Loucy (cell line): ENCODE results near the gene GRK1.

ENCODE experiments used
- H2AFZ ChIP-seq: fragments of 200-600 bp; sonication (generic); 2 replicates; pipeline ENCODE4 v1.6.0; 2016; ENCODE audit warnings: antibody characterized with exemption, mild to moderate bottlenecking, low read length, moderate library complexity
- H3F3A ChIP-seq: fragments of 200-600 bp; 2 replicates; pipeline ENCODE4 v1.6.0; 2016; ENCODE audit warnings: antibody characterized with exemption, low read depth, mild to moderate bottlenecking
- H3K27me3 ChIP-seq: fragments of 200-600 bp; sonication (generic); 2 replicates; pipeline ENCODE4 v1.6.1; 2014; ENCODE audit warnings: low read length, mild to moderate bottlenecking; ENCODE audit not compliant: insufficient read depth, poor library complexity, severe bottlenecking
- H3K36me3 ChIP-seq: fragments of 200-600 bp; sonication (generic); 2 replicates; pipeline ENCODE4 v1.6.1; 2016; ENCODE audit warnings: low read length; ENCODE audit not compliant: insufficient read depth
- H3K4me1 ChIP-seq: fragments of 200-600 bp; sonication (generic); 2 replicates; pipeline ENCODE4 v1.5.1; 2014; ENCODE audit warnings: low read length, mild to moderate bottlenecking; ENCODE audit not compliant: insufficient read depth, poor library complexity, severe bottlenecking
- H3K4me2 ChIP-seq: fragments of 200-600 bp; sonication (generic); 2 replicates; pipeline ENCODE4 v1.6.0; 2014; ENCODE audit warnings: antibody characterized with exemption, low read length, low read depth, mild to moderate bottlenecking; ENCODE audit not compliant: poor library complexity, severe bottlenecking
- H3K4me3 ChIP-seq: fragments of 200-600 bp; sonication (generic); 2 replicates; pipeline ENCODE4 v1.5.1; 2014; ENCODE audit warnings: low read length, mild to moderate bottlenecking, mixed read lengths; ENCODE audit not compliant: poor library complexity, severe bottlenecking
- H3K79me2 ChIP-seq: fragments of 200-600 bp; sonication (generic); 2 replicates; pipeline ENCODE4 v1.6.1; 2014; ENCODE audit warnings: low read length; ENCODE audit not compliant: insufficient read depth
- H3K9ac ChIP-seq: fragments of 200-600 bp; sonication (generic); 2 replicates; pipeline ENCODE4 v1.6.0; 2014; ENCODE audit warnings: mild to moderate bottlenecking, low read depth, low read length, moderate library complexity; ENCODE audit not compliant: poor library complexity, severe bottlenecking
- H3K9me2 ChIP-seq: fragments of 200-600 bp; sonication (generic); replicated peaks from 2 replicates; pipeline ENCODE4 v1.6.1; 2016; ENCODE audit warnings: low read depth, low read length, mixed read lengths
- H3K9me3 ChIP-seq: fragments of 200-600 bp; sonication (generic); 2 replicates; pipeline ENCODE4 v1.6.1; 2014; ENCODE audit warnings: mild to moderate bottlenecking, antibody characterized with exemption, low read length, low read depth; ENCODE audit not compliant: insufficient read depth
- H4K20me1 ChIP-seq: fragments of 200-600 bp; sonication (generic); 2 replicates; pipeline ENCODE4 v1.6.0; 2014; ENCODE audit warnings: antibody characterized with exemption, low read length, mild to moderate bottlenecking; ENCODE audit not compliant: insufficient read depth, poor library complexity, severe bottlenecking
- EZH2phosphoT487 ChIP-seq: fragments of 200-600 bp; IDR thresholded peaks from 2 replicates; pipeline ENCODE4 v1.6.1; 2018; ENCODE audit warnings: antibody characterized with exemption, mild to moderate bottlenecking, moderate library complexity, borderline replicate concordance
- TF ChIP-seq, protein P1 (sequence below): fragments of 200-600 bp; sonication (generic); conservative IDR thresholded peaks from 2 replicates; pipeline ENCODE4 v1.5.1; 2014; ENCODE audit warnings: mild to moderate bottlenecking, antibody characterized with exemption, low read length

The GRK1 gene

GRCh38 chr13:113638806-113639205, 28.2 kb upstream of the GRK1 start:
- no peaks in the 10 kb centered on the region for H3K9me2 ChIP-seq
- H3K27me3 ChIP-seq: no peaks in the 10 kb centered on the region
- no peaks in the 10 kb centered on the region for H3K36me3 ChIP-seq
- H2AFZ ChIP-seq: no peak overlapping the region
- TF ChIP-seq, protein P1, sequence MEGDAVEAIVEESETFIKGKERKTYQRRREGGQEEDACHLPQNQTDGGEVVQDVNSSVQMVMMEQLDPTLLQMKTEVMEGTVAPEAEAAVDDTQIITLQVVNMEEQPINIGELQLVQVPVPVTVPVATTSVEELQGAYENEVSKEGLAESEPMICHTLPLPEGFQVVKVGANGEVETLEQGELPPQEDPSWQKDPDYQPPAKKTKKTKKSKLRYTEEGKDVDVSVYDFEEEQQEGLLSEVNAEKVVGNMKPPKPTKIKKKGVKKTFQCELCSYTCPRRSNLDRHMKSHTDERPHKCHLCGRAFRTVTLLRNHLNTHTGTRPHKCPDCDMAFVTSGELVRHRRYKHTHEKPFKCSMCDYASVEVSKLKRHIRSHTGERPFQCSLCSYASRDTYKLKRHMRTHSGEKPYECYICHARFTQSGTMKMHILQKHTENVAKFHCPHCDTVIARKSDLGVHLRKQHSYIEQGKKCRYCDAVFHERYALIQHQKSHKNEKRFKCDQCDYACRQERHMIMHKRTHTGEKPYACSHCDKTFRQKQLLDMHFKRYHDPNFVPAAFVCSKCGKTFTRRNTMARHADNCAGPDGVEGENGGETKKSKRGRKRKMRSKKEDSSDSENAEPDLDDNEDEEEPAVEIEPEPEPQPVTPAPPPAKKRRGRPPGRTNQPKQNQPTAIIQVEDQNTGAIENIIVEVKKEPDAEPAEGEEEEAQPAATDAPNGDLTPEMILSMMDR: no peak
- no peak for TF ChIP-seq EZH2phosphoT487
- H3K4me3 ChIP-seq: no peak overlapping the region
- no peak overlapping the region for H3K9ac ChIP-seq
- no peaks in the 10 kb centered on the region for H3K79me2 ChIP-seq
- no peaks in the 10 kb centered on the region for H3K4me1 ChIP-seq
- no peak overlapping the region for H3K4me2 ChIP-seq
- H4K20me1 ChIP-seq: no peaks in the 10 kb centered on the region
- no peaks in the 10 kb centered on the region for H3F3A ChIP-seq
- H3K9me3 ChIP-seq: no peaks in the 10 kb centered on the region

- no peak for TF ChIP-seq EZH2phosphoT487
- TF ChIP-seq, protein P1: no peak
- no peaks in the 10 kb centered on the region for H3K36me3 ChIP-seq
- no peaks in the 10 kb centered on the region for H3K79me2 ChIP-seq
- no peaks in the 10 kb centered on the region for H4K20me1 ChIP-seq
- no peak overlapping the region for H3K4me3 ChIP-seq
- no peaks in the 10 kb centered on the region for H3K9me3 ChIP-seq
- H3K27me3 ChIP-seq: no peaks in the 10 kb centered on the region
- H3F3A ChIP-seq: no peaks in the 10 kb centered on the region
- H3K4me1 ChIP-seq: no peaks in the 10 kb centered on the region
- H3K9me2 ChIP-seq: no peaks in the 10 kb centered on the region
- no peak overlapping the region for H2AFZ ChIP-seq
- H3K4me2 ChIP-seq: no peak overlapping the region
- no peak overlapping the region for H3K9ac ChIP-seq
These were observed 27.3 kb upstream of the GRK1 start for GRCh38 chr13:113639616-113640262.

DNA sequence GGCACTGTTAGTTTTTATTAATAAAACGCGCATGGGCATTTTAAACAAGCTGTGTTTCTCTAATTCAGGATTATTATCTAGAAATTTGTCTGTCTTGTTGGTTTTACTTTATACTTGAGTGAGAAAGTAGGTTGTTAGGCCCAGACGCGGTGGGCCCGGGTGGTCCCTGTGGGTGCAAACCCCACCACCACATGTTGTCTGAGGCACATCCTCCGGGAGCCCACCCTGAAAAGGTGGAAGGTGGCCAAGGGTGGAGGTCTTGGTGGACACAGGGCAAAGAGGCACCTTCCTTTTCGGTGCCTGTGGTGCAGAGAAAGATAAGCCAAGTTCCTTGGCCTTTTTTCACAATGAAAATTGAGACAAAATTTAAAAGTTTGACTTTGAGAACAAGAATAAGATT, 25.6 kb upstream of the GRK1 start:
- H2AFZ ChIP-seq: no peak overlapping the region
- H3K4me1 ChIP-seq: peaks cover 3% of the 10 kb centered on the region
- no peaks in the 10 kb centered on the region for H3K36me3 ChIP-seq
- H3K79me2 ChIP-seq: no peaks in the 10 kb centered on the region
- no peak overlapping the region for H3K4me3 ChIP-seq
- no peak overlapping the region for H3K9ac ChIP-seq
- no peaks in the 10 kb centered on the region for H3K9me3 ChIP-seq
- no peak for TF ChIP-seq EZH2phosphoT487
- TF ChIP-seq, protein P1: no peak
- no peaks in the 10 kb centered on the region for H3F3A ChIP-seq
- H4K20me1 ChIP-seq: no peaks in the 10 kb centered on the region
- no peaks in the 10 kb centered on the region for H3K9me2 ChIP-seq
- no peak overlapping the region for H3K4me2 ChIP-seq
- H3K27me3 ChIP-seq: no peaks in the 10 kb centered on the region
